Measurements from ENCODE around the gene HOXD3. TPM values are rescaled to one million over a fixed set of nuclear protein-coding genes. Genes with fewer than 3 reads are reported as not detected.

The HOXD3 gene
- total and polyA plus RNA-seq, 4 experiments from 2014 or later = not detected

- Histone ChIP-seq H3K36me3 (ENCODE audit: insufficient read depth, low read length) (no peaks in the 10 kb centered on the region), H3K27me3 (ENCODE audit: insufficient read depth, low read length) (no peaks in the 10 kb centered on the region), H3K4me3 (ENCODE audit: low read length in 2 of 2) (no peak overlapping the region), H3K9me3 (ENCODE audit: control insufficient read depth in 1 of 2, low read length in 2 of 2) (no peaks in the 10 kb centered on the region), H3K27ac (ENCODE audit: low read depth, low read length) (no peak overlapping the region), H3K4me1 (ENCODE audit: insufficient read depth, low read length) (no peaks in the 10 kb centered on the region)
- Mint-ChIP-seq H3K4me3 (no peak overlapping the region), H3K27me3 (peaks cover 17 to 24% of the 10 kb centered on the region in 2 donors), H3K36me3 (no peaks in the 10 kb centered on the region), H3K9me3 (peaks cover 0 to 17% (median 5%) of the 10 kb centered on the region in 8 donors), H3K4me1 (no peaks in the 10 kb centered on the region), H3K27ac (no peak overlapping the region)
- DNase-seq = no peak
- POLR2A ChIA-PET (ENCODE audit: partially characterized antibody) = no interaction called here
- intact Hi-C loops (cut with micrococcal nuclease) = no loop called here
- CTCF ChIA-PET (ENCODE audit: partially characterized antibody) = interaction anchor here (1.3 kb wide), 1 partner anchor 255 kb away, joined by 4 read pairs; no protein-coding TSS in a partner anchor
Observed at GRCh38 chr2:176199902-176200301, 42.8 kb downstream of the HOXD3 start.

- Histone ChIP-seq H3K36me3 (ENCODE audit: insufficient read depth, low read length) (no peaks in the 10 kb centered on the region), H3K9me3 (ENCODE audit: control insufficient read depth in 1 of 2, low read length in 2 of 2) (no peaks in the 10 kb centered on the region), H3K4me1 (ENCODE audit: insufficient read depth, low read length) (no peaks in the 10 kb centered on the region), H3K4me3 (ENCODE audit: low read length in 2 of 2) (no peak overlapping the region), H3K27me3 (ENCODE audit: insufficient read depth, low read length) (no peaks in the 10 kb centered on the region), H3K27ac (ENCODE audit: low read depth, low read length) (no peak overlapping the region)
- intact Hi-C loops (cut with micrococcal nuclease) = no loop called here
- Mint-ChIP-seq H3K27me3 (peaks cover 11 to 21% of the 10 kb centered on the region in 2 donors), H3K36me3 (no peaks in the 10 kb centered on the region), H3K9me3 (peaks cover 0 to 15% (median 4%) of the 10 kb centered on the region in 8 donors), H3K4me3 (no peak overlapping the region), H3K4me1 (no peaks in the 10 kb centered on the region), H3K27ac (no peak overlapping the region)
- ChIA-PET POLR2A (ENCODE audit: partially characterized antibody) (no interaction called here), CTCF (ENCODE audit: partially characterized antibody) (interaction anchor here (1.3 kb wide), 1 partner anchor 254 kb away, joined by 4 read pairs; no protein-coding TSS in a partner anchor)
- no peak for DNase-seq
Observed at GRCh38 chr2:176200971-176201370, 43.9 kb downstream of the HOXD3 start.

DNA sequence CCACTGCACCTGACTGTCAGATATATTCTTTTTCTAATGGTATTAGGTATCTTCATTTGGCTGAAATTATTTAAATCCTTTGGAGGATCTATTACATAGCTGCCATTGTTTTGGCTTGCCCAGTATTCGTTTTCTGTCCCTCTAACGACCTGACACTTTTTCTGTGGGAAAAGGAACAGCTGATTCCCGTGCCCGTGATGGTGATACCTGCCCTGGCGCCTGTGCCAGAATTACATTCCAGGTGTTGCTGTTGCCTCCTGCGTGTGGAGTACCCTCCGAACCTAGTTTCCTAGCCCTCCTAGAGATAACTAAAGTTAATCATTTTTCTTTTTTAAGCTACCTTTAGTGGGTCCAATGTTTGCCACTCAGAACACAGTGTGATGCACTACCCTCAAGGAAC is 45.4 kb downstream of the HOXD3 start:
- no peaks in the 10 kb centered on the region for H3K27me3 ChIP-seq (ENCODE audit: insufficient read depth, low read length)
- no peaks in the 10 kb centered on the region for H3K9me3 ChIP-seq (ENCODE audit: control insufficient read depth in 1 of 2, low read length in 2 of 2)
- Mint-ChIP-seq H3K4me1 (no peaks in the 10 kb centered on the region), H3K36me3 (no peaks in the 10 kb centered on the region), H3K4me3 (no peak overlapping the region), H3K27me3 (peaks cover 6 to 13% of the 10 kb centered on the region in 2 donors), H3K27ac (no peak overlapping the region), H3K9me3 (peaks cover 0 to 11% (median 4%) of the 10 kb centered on the region in 8 donors)
- no peak for DNase-seq
- H3K4me3 ChIP-seq (ENCODE audit: low read length in 2 of 2) = no peak overlapping the region
- no peaks in the 10 kb centered on the region for H3K4me1 ChIP-seq (ENCODE audit: insufficient read depth, low read length)
- ChIA-PET POLR2A (ENCODE audit: partially characterized antibody) (no interaction called here), CTCF (ENCODE audit: partially characterized antibody) (interaction anchor here (1.3 kb wide), 1 partner anchor 10 kb away, joined by 3 read pairs; no protein-coding TSS in a partner anchor)
- H3K27ac ChIP-seq (ENCODE audit: low read depth, low read length) = no peak overlapping the region
- no peaks in the 10 kb centered on the region for H3K36me3 ChIP-seq (ENCODE audit: insufficient read depth, low read length)
- intact Hi-C loops (cut with micrococcal nuclease) = no loop called here

DNA sequence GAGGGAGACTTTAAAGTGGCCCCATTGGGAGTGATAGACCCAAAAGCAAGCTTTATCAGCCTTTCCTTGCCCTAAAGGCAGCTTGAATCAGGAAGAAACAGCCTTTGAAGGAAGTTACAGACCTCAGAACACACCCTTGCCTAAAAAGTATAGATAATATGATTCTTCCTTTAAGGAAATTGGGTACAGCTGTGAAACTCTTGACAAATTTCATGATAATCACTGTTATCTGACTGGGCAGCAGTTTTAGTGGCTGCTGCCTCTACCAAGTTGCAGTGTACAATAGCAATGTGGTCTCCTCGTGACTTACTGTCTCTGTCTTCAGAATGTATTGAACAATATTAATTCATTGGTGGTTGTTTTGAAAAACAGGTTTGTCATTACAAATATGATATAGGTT is 48.0 kb downstream of the HOXD3 start:
- no peak for DNase-seq
- Mint-ChIP-seq H3K27ac (no peak overlapping the region), H3K27me3 (peaks cover 11 to 12% of the 10 kb centered on the region in 2 donors), H3K4me3 (no peak overlapping the region), H3K9me3 (peaks cover 0 to 11% (median 4%) of the 10 kb centered on the region in 8 donors), H3K4me1 (no peaks in the 10 kb centered on the region), H3K36me3 (no peaks in the 10 kb centered on the region)
- CTCF ChIA-PET (ENCODE audit: partially characterized antibody) = interaction anchor here (1.1 kb wide), 1 partner anchor 9 kb away, joined by 4 read pairs; no protein-coding TSS in a partner anchor
- no peaks in the 10 kb centered on the region for H3K36me3 ChIP-seq (ENCODE audit: insufficient read depth, low read length)
- H3K27me3 ChIP-seq (ENCODE audit: insufficient read depth, low read length) = no peaks in the 10 kb centered on the region
- H3K4me1 ChIP-seq (ENCODE audit: insufficient read depth, low read length) = no peaks in the 10 kb centered on the region
- POLR2A ChIA-PET (ENCODE audit: partially characterized antibody) = no interaction called here
- intact Hi-C loops (cut with micrococcal nuclease) = no loop called here
- no peaks in the 10 kb centered on the region for H3K9me3 ChIP-seq (ENCODE audit: control insufficient read depth in 1 of 2, low read length in 2 of 2)
- no peak overlapping the region for H3K4me3 ChIP-seq (ENCODE audit: low read length in 2 of 2)
- H3K27ac ChIP-seq (ENCODE audit: low read depth, low read length) = no peak overlapping the region

- peaks cover 0 to 11% (median 4%) of the 10 kb centered on the region in 8 donors for H3K9me3 Mint-ChIP-seq
- Histone ChIP-seq H3K9me3 (ENCODE audit: control insufficient read depth in 1 of 2, low read length in 2 of 2) (no peaks in the 10 kb centered on the region), H3K4me3 (ENCODE audit: low read length in 2 of 2) (no peak overlapping the region), H3K4me1 (ENCODE audit: insufficient read depth, low read length) (no peaks in the 10 kb centered on the region), H3K36me3 (ENCODE audit: insufficient read depth, low read length) (no peaks in the 10 kb centered on the region), H3K27ac (ENCODE audit: low read depth, low read length) (no peak overlapping the region), H3K27me3 (ENCODE audit: insufficient read depth, low read length) (no peaks in the 10 kb centered on the region)
- POLR2A ChIA-PET (ENCODE audit: partially characterized antibody) = no interaction called here
- H3K4me1 Mint-ChIP-seq = no peaks in the 10 kb centered on the region
- no peaks in the 10 kb centered on the region for H3K36me3 Mint-ChIP-seq
- no peak overlapping the region for H3K4me3 Mint-ChIP-seq
- peaks cover 14% of the 10 kb centered on the region in 2 donors for H3K27me3 Mint-ChIP-seq
- intact Hi-C loops (cut with micrococcal nuclease) = no loop called here
- no peak for DNase-seq
- CTCF ChIA-PET (ENCODE audit: partially characterized antibody) = no interaction called here
- no peak overlapping the region for H3K27ac Mint-ChIP-seq
Observed at GRCh38 chr2:176206136-176206535, 49.0 kb downstream of the HOXD3 start.

DNA sequence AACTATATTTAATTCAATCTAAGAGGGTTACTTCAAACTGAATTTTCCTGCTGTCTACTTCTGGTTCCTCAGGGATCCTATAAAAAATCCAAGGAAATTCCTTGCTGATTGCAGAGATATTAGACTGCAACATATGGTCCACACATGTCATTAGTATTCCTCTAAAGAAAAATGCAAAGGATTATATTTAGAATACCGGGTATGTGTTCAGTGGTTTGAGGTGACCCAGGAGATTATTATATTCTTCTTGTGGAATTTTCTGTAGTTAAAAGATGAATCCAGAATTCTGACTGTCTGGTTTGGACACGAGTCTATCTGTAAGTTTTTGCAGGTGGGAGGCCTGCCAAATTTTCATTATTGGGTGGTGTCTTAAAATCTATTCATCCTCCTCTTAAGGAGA is 49.6 kb downstream of the HOXD3 start:
- Mint-ChIP-seq H3K4me1 (no peaks in the 10 kb centered on the region), H3K4me3 (no peak overlapping the region), H3K27ac (no peak overlapping the region), H3K9me3 (peaks cover 0 to 11% (median 4%) of the 10 kb centered on the region in 8 donors), H3K27me3 (peaks cover 14% of the 10 kb centered on the region in 2 donors), H3K36me3 (no peaks in the 10 kb centered on the region)
- no peaks in the 10 kb centered on the region for H3K4me1 ChIP-seq (ENCODE audit: insufficient read depth, low read length)
- no peaks in the 10 kb centered on the region for H3K9me3 ChIP-seq (ENCODE audit: control insufficient read depth in 1 of 2, low read length in 2 of 2)
- H3K36me3 ChIP-seq (ENCODE audit: insufficient read depth, low read length) = no peaks in the 10 kb centered on the region
- H3K4me3 ChIP-seq (ENCODE audit: low read length in 2 of 2) = no peak overlapping the region
- H3K27me3 ChIP-seq (ENCODE audit: insufficient read depth, low read length) = no peaks in the 10 kb centered on the region
- POLR2A ChIA-PET (ENCODE audit: partially characterized antibody) = no interaction called here
- CTCF ChIA-PET (ENCODE audit: partially characterized antibody) = no interaction called here
- intact Hi-C loops (cut with micrococcal nuclease) = no loop called here
- H3K27ac ChIP-seq (ENCODE audit: low read depth, low read length) = no peak overlapping the region
- no peak for DNase-seq

DNA sequence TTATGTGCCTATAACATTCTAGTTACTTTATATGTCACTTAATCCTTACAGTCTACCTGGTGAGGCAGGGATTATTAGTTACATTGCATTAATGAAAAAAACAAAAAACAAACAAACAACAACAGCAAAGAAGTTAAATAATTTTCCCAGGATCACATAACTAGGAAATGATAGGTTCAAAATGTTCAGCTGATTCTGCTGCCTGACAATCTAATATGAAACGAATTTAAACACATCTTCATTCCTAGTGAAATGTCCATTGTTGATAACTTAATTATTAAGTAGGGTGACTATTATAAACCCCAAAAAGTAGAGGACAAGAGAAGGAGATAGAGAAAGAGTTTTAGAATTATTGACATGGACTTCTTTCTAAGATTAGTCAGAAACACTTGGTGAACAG is 54.0 kb downstream of the HOXD3 start:
- Histone ChIP-seq H3K4me3 (ENCODE audit: low read length in 2 of 2) (no peak overlapping the region), H3K27ac (ENCODE audit: low read depth, low read length) (no peak overlapping the region), H3K27me3 (ENCODE audit: insufficient read depth, low read length) (no peaks in the 10 kb centered on the region), H3K36me3 (ENCODE audit: insufficient read depth, low read length) (no peaks in the 10 kb centered on the region), H3K4me1 (ENCODE audit: insufficient read depth, low read length) (no peaks in the 10 kb centered on the region), H3K9me3 (ENCODE audit: control insufficient read depth in 1 of 2, low read length in 2 of 2) (no peaks in the 10 kb centered on the region)
- DNase-seq = no peak
- Mint-ChIP-seq H3K4me1 (no peaks in the 10 kb centered on the region), H3K27me3 (peaks cover 8 to 10% of the 10 kb centered on the region in 2 donors), H3K9me3 (no peaks in the 10 kb centered on the region), H3K4me3 (no peak overlapping the region), H3K36me3 (no peaks in the 10 kb centered on the region), H3K27ac (no peak overlapping the region)
- intact Hi-C loops (cut with micrococcal nuclease) = no loop called here
- CTCF ChIA-PET (ENCODE audit: partially characterized antibody) = no interaction called here
- POLR2A ChIA-PET (ENCODE audit: partially characterized antibody) = no interaction called here

GRCh38 chr2:176212276-176212675 is 55.2 kb downstream of the HOXD3 start:
- Mint-ChIP-seq H3K9me3 (no peaks in the 10 kb centered on the region), H3K27ac (no peak overlapping the region), H3K4me1 (no peaks in the 10 kb centered on the region), H3K36me3 (no peaks in the 10 kb centered on the region), H3K27me3 (peaks cover 8% of the 10 kb centered on the region in 2 donors), H3K4me3 (no peak overlapping the region)
- ChIA-PET POLR2A (ENCODE audit: partially characterized antibody) (no interaction called here), CTCF (ENCODE audit: partially characterized antibody) (no interaction called here)
- no peak overlapping the region for H3K27ac ChIP-seq (ENCODE audit: low read depth, low read length)
- DNase-seq = no peak
- no peaks in the 10 kb centered on the region for H3K4me1 ChIP-seq (ENCODE audit: insufficient read depth, low read length)
- H3K4me3 ChIP-seq (ENCODE audit: low read length in 2 of 2) = no peak overlapping the region
- H3K27me3 ChIP-seq (ENCODE audit: insufficient read depth, low read length) = no peaks in the 10 kb centered on the region
- intact Hi-C loops (cut with micrococcal nuclease) = no loop called here
- H3K9me3 ChIP-seq (ENCODE audit: control insufficient read depth in 1 of 2, low read length in 2 of 2) = no peaks in the 10 kb centered on the region
- H3K36me3 ChIP-seq (ENCODE audit: insufficient read depth, low read length) = no peaks in the 10 kb centered on the region

All from CD4-positive, alpha-beta memory T cell (primary cell).